Activated CD4-positive, alpha-beta memory T cell treated with anti-CD3 and anti-CD28 coated beads, Interleukin-2, amount 10 ng/mL, durations not matched to agents 7 days and 5 days (primary cell): Measurements from ENCODE around the gene UBE2L6. TPM values are rescaled to one million over a fixed set of nuclear protein-coding genes. Genes with fewer than 3 reads are reported as not detected.

Source experiments
- CTCF ChIA-PET: fragments of 350-600 bp; sonication (Branson Sonifier 250); formaldehyde crosslinking; loops from one replicate; lab custom pipeline; 2021; ENCODE audit warnings: antibody characterized with exemption, inconsistent platforms; lab: Charles Lee
- POLR2A ChIA-PET: fragments of 350-600 bp; sonication (Branson Sonifier 250); formaldehyde crosslinking; loops from one replicate; lab custom pipeline; 2021; ENCODE audit warnings: antibody characterized with exemption; lab: Charles Lee
- DNase-seq: peaks from one replicate; pipeline ENCODE4 v3.0.0-alpha.2; 2020
- H3K27ac Mint-ChIP-seq: one replicate; pipeline ENCODE4 v1.8.0; 2021; ENCODE audit warnings: mild to moderate bottlenecking, mixed read lengths
- H3K27me3 Mint-ChIP-seq: one replicate; pipeline ENCODE4 v1.8.0; 2021; ENCODE audit warnings: mixed read lengths
- H3K36me3 Mint-ChIP-seq: one replicate; pipeline ENCODE4 v1.8.0; 2021; ENCODE audit warnings: low read depth, mixed read lengths
- H3K4me1 Mint-ChIP-seq: one replicate; pipeline ENCODE4 v1.8.0; 2021; ENCODE audit warnings: mixed read lengths
- H3K4me3 Mint-ChIP-seq: one replicate; pipeline ENCODE4 v1.8.0; 2021; ENCODE audit warnings: mild to moderate bottlenecking, mixed read lengths
- H3K9me3 Mint-ChIP-seq: one replicate; pipeline ENCODE4 v1.8.0; 2021; ENCODE audit warnings: mixed read lengths
- total RNA-seq, 2 experiments: library from RNA; stranded (reverse); gene quantifications; one replicate each; pipeline ENCODE4 v1.2.3, GENCODE V29; 2021

UBE2L6 gene
- total RNA-seq, 2 experiments from 2014 or later, result 281 to 285 TPM

- no peaks in the 10 kb centered on the region for H3K27me3 Mint-ChIP-seq
- CTCF ChIA-PET, result interaction anchor here (1.2 to 1.7 kb wide), 2 partner anchors 8 to 67 kb away, joined by 4 to 6 read pairs; partner anchors contain the start of gene UBE2L6
- no peak overlapping the region for H3K27ac Mint-ChIP-seq
- no peak overlapping the region for H3K4me3 Mint-ChIP-seq
- peaks cover 41% of the 10 kb centered on the region for H3K4me1 Mint-ChIP-seq
- no peaks in the 10 kb centered on the region for H3K9me3 Mint-ChIP-seq
- H3K36me3 Mint-ChIP-seq, result peaks cover 77% of the 10 kb centered on the region
- DNase-seq, result no peak
- POLR2A ChIA-PET, result interaction anchor here (1.1 kb wide), 1 partner anchor 117 kb away, joined by 3 read pairs; no protein-coding TSS in a partner anchor
Observed at GRCh38 chr11:57560146-57560545, 7.3 kb downstream of the UBE2L6 start.

- CTCF ChIA-PET, result interaction anchor here (1.2 kb wide), 1 partner anchor 89 kb away, joined by 4 read pairs; no protein-coding TSS in a partner anchor
- peaks cover 9% of the 10 kb centered on the region for H3K4me1 Mint-ChIP-seq
- H3K4me3 Mint-ChIP-seq, result no peak overlapping the region
- DNase-seq, result no peak
- peaks cover 84% of the 10 kb centered on the region for H3K36me3 Mint-ChIP-seq
- POLR2A ChIA-PET, result no interaction called here
- no peaks in the 10 kb centered on the region for H3K9me3 Mint-ChIP-seq
- H3K27ac Mint-ChIP-seq, result no peak overlapping the region
- no peaks in the 10 kb centered on the region for H3K27me3 Mint-ChIP-seq
Observed at GRCh38 chr11:57556041-57556440, 11.4 kb downstream of the UBE2L6 start.

GRCh38 chr11:57555393-57555792, 12.1 kb downstream of the UBE2L6 start:
- no peaks in the 10 kb centered on the region for H3K27me3 Mint-ChIP-seq
- ChIA-PET CTCF (interaction anchor here (1.2 to 2.0 kb wide), 3 partner anchors 62 to 89 kb away, joined by 4 to 9 read pairs (median 5); no protein-coding TSS in a partner anchor), POLR2A (no interaction called here)
- peaks cover 7% of the 10 kb centered on the region for H3K4me1 Mint-ChIP-seq
- no peaks in the 10 kb centered on the region for H3K9me3 Mint-ChIP-seq
- DNase-seq, result no peak
- no peak overlapping the region for H3K27ac Mint-ChIP-seq
- peaks cover 87% of the 10 kb centered on the region for H3K36me3 Mint-ChIP-seq
- no peak overlapping the region for H3K4me3 Mint-ChIP-seq

GRCh38 chr11:57552479-57552878, 15.0 kb downstream of the UBE2L6 start:
- H3K4me1 Mint-ChIP-seq, result peaks cover 14% of the 10 kb centered on the region
- no peak for DNase-seq
- POLR2A ChIA-PET, result no interaction called here
- CTCF ChIA-PET, result interaction anchor here (1.0 kb wide), 1 partner anchor 19 kb away, joined by 3 read pairs; no protein-coding TSS in a partner anchor
- H3K27me3 Mint-ChIP-seq, result no peaks in the 10 kb centered on the region
- H3K4me3 Mint-ChIP-seq, result no peak overlapping the region
- H3K9me3 Mint-ChIP-seq, result no peaks in the 10 kb centered on the region
- H3K27ac Mint-ChIP-seq, result no peak overlapping the region
- peaks cover 83% of the 10 kb centered on the region for H3K36me3 Mint-ChIP-seq

- Mint-ChIP-seq H3K36me3 (peaks cover 82% of the 10 kb centered on the region), H3K27me3 (no peaks in the 10 kb centered on the region), H3K27ac (no peak overlapping the region), H3K4me1 (peaks cover 16% of the 10 kb centered on the region), H3K4me3 (no peak overlapping the region), H3K9me3 (no peaks in the 10 kb centered on the region)
- no peak for DNase-seq
- ChIA-PET POLR2A (no interaction called here), CTCF (interaction anchor here (1.0 kb wide), 1 partner anchor 18 kb away, joined by 3 read pairs; no protein-coding TSS in a partner anchor)
Observed at GRCh38 chr11:57551941-57552340, 15.5 kb downstream of the UBE2L6 start.

- POLR2A ChIA-PET, result interaction anchor here (1.2 kb wide), 1 partner anchor 35 kb away, joined by 3 read pairs; the partner anchor contains the start of gene SLC43A1
- Mint-ChIP-seq H3K9me3 (no peaks in the 10 kb centered on the region), H3K36me3 (peaks cover 69% of the 10 kb centered on the region), H3K27me3 (no peaks in the 10 kb centered on the region), H3K4me3 (no peak overlapping the region), H3K4me1 (peaks cover 13% of the 10 kb centered on the region), H3K27ac (no peak overlapping the region)
- no peak for DNase-seq
- CTCF ChIA-PET, result interaction anchor here (1.1 to 1.2 kb wide), 2 partner anchors 15 to 23 kb away, joined by 3 to 5 read pairs; no protein-coding TSS in a partner anchor
Observed at GRCh38 chr11:57549983-57550382, 17.5 kb downstream of the UBE2L6 start.

GRCh38 chr11:57547854-57548377, 19.6 kb downstream of the UBE2L6 start:
- no peak overlapping the region for H3K4me3 Mint-ChIP-seq
- peaks cover 13% of the 10 kb centered on the region for H3K4me1 Mint-ChIP-seq
- ChIA-PET CTCF (interaction anchor here (1.1 to 1.5 kb wide), 3 partner anchors 20 to 93 kb away, joined by 4 to 5 read pairs (median 4); partner anchors contain the start of gene UBE2L6), POLR2A (interaction anchor here (0.7 to 2.0 kb wide), 4 partner anchors 11 to 20 kb away, joined by 3 to 7 read pairs (median 3); partner anchors contain the start of gene UBE2L6)
- H3K27me3 Mint-ChIP-seq, result no peaks in the 10 kb centered on the region
- no peak overlapping the region for H3K27ac Mint-ChIP-seq
- DNase-seq, result no peak
- peaks cover 54% of the 10 kb centered on the region for H3K36me3 Mint-ChIP-seq
- H3K9me3 Mint-ChIP-seq, result no peaks in the 10 kb centered on the region

GRCh38 chr11:57546869-57547475, 20.5 kb downstream of the UBE2L6 start:
- ChIA-PET CTCF (interaction anchor here (1.1 to 1.5 kb wide), 4 partner anchors 21 to 94 kb away, joined by 3 to 5 read pairs (median 4); partner anchors contain the start of gene UBE2L6), POLR2A (interaction anchor here (0.7 to 2.0 kb wide), 5 partner anchors 12 to 21 kb away, joined by 3 to 7 read pairs (median 3); partner anchors contain the start of gene UBE2L6)
- Mint-ChIP-seq H3K4me3 (no peak overlapping the region), H3K36me3 (peaks cover 48% of the 10 kb centered on the region), H3K4me1 (peaks cover 13% of the 10 kb centered on the region), H3K9me3 (no peaks in the 10 kb centered on the region), H3K27me3 (no peaks in the 10 kb centered on the region), H3K27ac (peak overlapping the region; percentile 49)
- no peak for DNase-seq

GRCh38 chr11:57546451-57546850, 21.0 kb downstream of the UBE2L6 start:
- Mint-ChIP-seq H3K27me3 (no peaks in the 10 kb centered on the region), H3K4me1 (peaks cover 13% of the 10 kb centered on the region), H3K27ac (no peak overlapping the region), H3K4me3 (no peak overlapping the region), H3K36me3 (peaks cover 46% of the 10 kb centered on the region), H3K9me3 (no peaks in the 10 kb centered on the region)
- DNase-seq, result no peak
- CTCF ChIA-PET, result interaction anchor here (1.1 to 1.5 kb wide), 3 partner anchors 21 to 93 kb away, joined by 3 to 5 read pairs (median 4); partner anchors contain the start of gene UBE2L6
- POLR2A ChIA-PET, result interaction anchor here (1.1 to 2.0 kb wide), 3 partner anchors 12 to 22 kb away, joined by 3 to 7 read pairs (median 4); partner anchors contain the start of gene UBE2L6

GRCh38 chr11:57545883-57546282, 21.6 kb downstream of the UBE2L6 start:
- Mint-ChIP-seq H3K4me1 (peaks cover 13% of the 10 kb centered on the region), H3K36me3 (peaks cover 49% of the 10 kb centered on the region), H3K9me3 (no peaks in the 10 kb centered on the region), H3K27ac (no peak overlapping the region), H3K4me3 (no peak overlapping the region), H3K27me3 (no peaks in the 10 kb centered on the region)
- ChIA-PET CTCF (interaction anchor here (1.3 kb wide), 1 partner anchor 94 kb away, joined by 3 read pairs; no protein-coding TSS in a partner anchor), POLR2A (interaction anchor here (2.0 kb wide), 1 partner anchor 22 kb away, joined by 7 read pairs; the partner anchor contains the start of gene UBE2L6)
- DNase-seq, result no peak

- CTCF ChIA-PET, result no interaction called here
- POLR2A ChIA-PET, result interaction anchor here (1.3 kb wide), 1 partner anchor 11 kb away, joined by 3 read pairs; no protein-coding TSS in a partner anchor
- Mint-ChIP-seq H3K9me3 (no peaks in the 10 kb centered on the region), H3K4me1 (peaks cover 13% of the 10 kb centered on the region), H3K27me3 (no peaks in the 10 kb centered on the region), H3K27ac (no peak overlapping the region), H3K36me3 (peaks cover 37% of the 10 kb centered on the region), H3K4me3 (no peak overlapping the region)
- no peak for DNase-seq
Observed at GRCh38 chr11:57544566-57544965, 22.9 kb downstream of the UBE2L6 start.

GRCh38 chr11:57543593-57543992, 23.9 kb downstream of the UBE2L6 start:
- ChIA-PET CTCF (no interaction called here), POLR2A (interaction anchor here (1.3 kb wide), 1 partner anchor 10 kb away, joined by 3 read pairs; no protein-coding TSS in a partner anchor)
- DNase-seq, result no peak
- no peaks in the 10 kb centered on the region for H3K9me3 Mint-ChIP-seq
- peaks cover 11% of the 10 kb centered on the region for H3K4me1 Mint-ChIP-seq
- no peaks in the 10 kb centered on the region for H3K27me3 Mint-ChIP-seq
- no peak overlapping the region for H3K4me3 Mint-ChIP-seq
- H3K36me3 Mint-ChIP-seq, result peaks cover 36% of the 10 kb centered on the region
- H3K27ac Mint-ChIP-seq, result no peak overlapping the region
